HEK293 (cell line): Measurements from ENCODE around the gene C1orf35.

Experiments
- CTCF ChIP-seq: fragments of 450-650 bp; formaldehyde crosslinking; IDR thresholded peaks from 2 replicates; pipeline ENCODE4 v1.5.1; 2016; ENCODE audit warnings: missing biosample characterization, missing genetic modification characterization
- REPIN1 ChIP-seq: fragments of 450-650 bp; formaldehyde crosslinking; IDR thresholded peaks from 2 replicates; pipeline ENCODE4 v1.5.1; 2017; ENCODE audit warnings: missing biosample characterization, missing genetic modification characterization, low read depth
- YY1 ChIP-seq: fragments of 450-650 bp; formaldehyde crosslinking; IDR thresholded peaks from 2 replicates; pipeline ENCODE4 v1.5.1; 2018; ENCODE audit warnings: missing biosample characterization, missing genetic modification characterization
- ZNF169 ChIP-seq: fragments of 450-650 bp; formaldehyde crosslinking; IDR thresholded peaks from 2 replicates; pipeline ENCODE4 v1.5.1; 2016; ENCODE audit warnings: missing biosample characterization, missing genetic modification characterization
- ZNF223 ChIP-seq: fragments of 450-650 bp; formaldehyde crosslinking; IDR thresholded peaks from 2 replicates; pipeline ENCODE4 v1.5.1; 2016; ENCODE audit warnings: missing biosample characterization, missing genetic modification characterization
- ZNF514 ChIP-seq: fragments of 450-650 bp; formaldehyde crosslinking; IDR thresholded peaks from 2 replicates; pipeline ENCODE4 v1.5.1; 2016; ENCODE audit warnings: missing biosample characterization, missing genetic modification characterization
- ZNF549 ChIP-seq: fragments of 450-650 bp; IDR thresholded peaks from 2 replicates; pipeline ENCODE4 v1.5.1; 2018; ENCODE audit warnings: missing biosample characterization, missing genetic modification characterization, mild to moderate bottlenecking, inconsistent platforms, moderate library complexity
- TF ChIP-seq, protein P1 (sequence below): fragments of 450-650 bp; formaldehyde crosslinking; IDR thresholded peaks from 2 replicates; pipeline ENCODE4 v1.5.1; 2017; ENCODE audit warnings: missing biosample characterization, mild to moderate bottlenecking, missing genetic modification characterization, moderate library complexity

DNA sequence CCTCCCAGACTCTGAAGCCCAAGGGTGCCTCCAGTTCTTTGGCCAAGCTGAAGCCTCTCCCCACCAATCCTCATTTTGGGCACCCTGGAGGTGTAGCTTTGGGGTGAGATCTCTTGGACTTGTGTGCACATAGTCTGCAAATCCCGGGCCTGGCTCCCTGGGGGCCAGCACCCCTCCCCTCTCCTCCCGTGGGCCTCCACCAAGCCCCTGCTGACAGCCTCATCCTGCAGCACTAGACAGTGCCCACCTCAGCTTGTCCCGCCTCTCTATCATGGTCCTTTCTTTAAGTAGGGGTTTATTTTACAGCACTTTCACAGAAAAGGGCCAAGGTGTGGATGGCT is 49.8 kb upstream of the C1orf35 start:
- no peak for TF ChIP-seq ZNF514 (tag by site-specific recombination)
- TF ChIP-seq ZNF223: no peak
- TF ChIP-seq, protein P1, sequence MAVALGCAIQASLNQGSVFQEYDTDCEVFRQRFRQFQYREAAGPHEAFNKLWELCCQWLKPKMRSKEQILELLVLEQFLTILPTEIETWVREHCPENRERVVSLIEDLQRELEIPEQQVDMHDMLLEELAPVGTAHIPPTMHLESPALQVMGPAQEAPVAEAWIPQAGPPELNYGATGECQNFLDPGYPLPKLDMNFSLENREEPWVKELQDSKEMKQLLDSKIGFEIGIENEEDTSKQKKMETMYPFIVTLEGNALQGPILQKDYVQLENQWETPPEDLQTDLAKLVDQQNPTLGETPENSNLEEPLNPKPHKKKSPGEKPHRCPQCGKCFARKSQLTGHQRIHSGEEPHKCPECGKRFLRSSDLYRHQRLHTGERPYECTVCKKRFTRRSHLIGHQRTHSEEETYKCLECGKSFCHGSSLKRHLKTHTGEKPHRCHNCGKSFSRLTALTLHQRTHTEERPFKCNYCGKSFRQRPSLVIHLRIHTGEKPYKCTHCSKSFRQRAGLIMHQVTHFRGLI (tag by site-specific recombination): no peak
- TF ChIP-seq ZNF549: no peak
- no peak for TF ChIP-seq REPIN1 (tag by site-specific recombination)
- no peak for TF ChIP-seq ZNF169 (tag by site-specific recombination)
- no peak for TF ChIP-seq CTCF (tag by site-specific recombination)
- no peak for TF ChIP-seq YY1
